Lower leg skin (tissue), 4 donors: Measurements from ENCODE around the gene GPR61. TPM values are rescaled to one million over a fixed set of nuclear protein-coding genes. Genes with fewer than 3 reads are reported as not detected.
A peak's percentile ranks its signal among the peaks of the same experiment; 100 is the strongest.

Source experiments
- DNase-seq, 2 donors: peaks; one replicate each; pipeline ENCODE4 v3.0.0-alpha.2; 2019; ENCODE audit warnings: low spot score in 2 of 2
- H3K4me3 ChIP-seq: fragments of 200-600 bp; sonication (generic); 2 replicates; pipeline ENCODE4 v1.5.1; 2017; ENCODE audit warnings: mild to moderate bottlenecking, low read depth; ENCODE audit not compliant: poor library complexity, severe bottlenecking
- CTCF ChIP-seq, 3 donors: fragments of 450-650 bp; IDR thresholded peaks; one replicate each; pipeline ENCODE4 v1.5.1; 2016; ENCODE audit warnings: antibody characterized with exemption in 3 of 3, mild to moderate bottlenecking in 3 of 3, moderate library complexity in 2 of 3
- POLR2A ChIP-seq, 2 donors: fragments of 450-650 bp; IDR thresholded peaks; one replicate each; pipeline ENCODE4 v1.6.1; 2016 to 2017; ENCODE audit warnings: antibody characterized with exemption in 2 of 2, mild to moderate bottlenecking in 1 of 2, moderate library complexity in 1 of 2
- WGBS, 2 donors: methylation state at CpG; one replicate each; pipeline ENCODE4 v1.1.5; 2018; 5-methylcytosine and 5-hydroxymethylcytosine counted together
- intact Hi-C: fragments of 100-400 bp; cut with DNase I; formaldehyde crosslinking; loops from one replicate; pipeline ENCODE4 v1.15.0; 2023; ENCODE audit warnings: low total_unique reads
- total RNA-seq, 4 donors: library from RNA; depleted of rRNA; stranded (reverse); fragments of >200 nt; gene quantifications; one replicate each; pipeline ENCODE4 v1.1.0, GENCODE V29; 2016

The GPR61 gene
- total RNA-seq, 4 donors from 2014 or later, result 1.0 TPM; not detected in 3

GRCh38 chr1:109547463-109548320, 8.0 kb downstream of the GPR61 start:
- no peak for TF ChIP-seq CTCF (IDR thresholded peaks at IDR 0.05)
- TF ChIP-seq POLR2A (IDR thresholded peaks at IDR 0.05), result no peak
- 8 to 9% methylated on average over 22 of the region's 22 CpGs for WGBS, 2 donors
- intact Hi-C loops, result loop anchor here (5.0 to 10.0 kb wide), 3 partner anchors 77 to 437 kb away; partner anchors contain the start of gene AHCYL1
- peak overlapping the region; percentile 83 for H3K4me3 ChIP-seq
- DNase-seq, result no peak

DNA sequence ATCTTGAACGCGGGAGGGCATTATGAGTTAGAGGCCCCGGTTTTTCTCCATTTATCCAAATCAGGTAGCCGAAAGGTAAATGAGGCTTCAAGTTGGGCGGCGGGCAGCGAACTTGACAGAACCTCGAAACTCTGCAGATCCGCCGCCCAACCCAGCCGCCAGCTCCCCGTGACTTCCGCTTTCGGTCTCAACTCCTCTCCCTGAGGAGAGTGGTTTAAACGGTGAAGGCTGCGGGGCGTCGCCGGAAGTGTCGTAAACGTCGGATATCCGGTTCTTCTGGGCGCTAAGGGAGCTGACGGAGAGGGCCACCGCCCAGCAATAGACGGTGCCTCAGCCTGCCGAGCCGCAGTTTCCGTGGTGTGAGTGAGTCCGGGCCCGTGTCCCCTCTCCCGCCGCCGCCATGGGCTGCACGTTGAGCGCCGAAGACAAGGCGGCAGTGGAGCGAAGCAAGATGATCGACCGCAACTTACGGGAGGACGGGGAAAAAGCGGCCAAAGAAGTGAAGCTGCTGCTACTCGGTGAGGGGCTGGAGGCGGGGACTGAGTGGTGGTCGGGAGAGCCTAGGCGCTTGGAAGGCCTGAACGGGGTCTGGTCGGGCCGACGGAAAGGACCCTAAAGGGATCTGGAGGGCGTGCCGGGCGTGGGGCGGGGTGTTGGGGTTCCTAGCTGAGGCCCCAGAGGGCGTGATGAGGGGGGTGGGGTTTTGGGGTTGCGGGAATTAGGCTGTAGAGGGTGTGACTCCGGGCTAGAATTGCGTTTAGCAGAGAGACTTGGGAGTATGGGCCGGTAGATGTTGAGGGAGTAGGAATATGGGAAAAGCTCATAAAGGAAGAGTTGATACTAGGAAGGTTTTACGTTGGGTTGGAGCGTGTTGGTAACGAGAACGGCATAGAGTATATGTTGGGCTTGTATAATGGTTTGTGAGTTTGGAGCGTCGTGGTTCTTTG, 8.9 kb downstream of the GPR61 start, which contains the start of gene GNAI3:
Gene GNAI3 (plus strand): TSS at position 295 of the 947 bp plus-strand sequence. CDS start 106 bp downstream, at position 401.
- DNase-seq, result peak; percentile 98 to 100
- TF ChIP-seq CTCF (IDR thresholded peaks at IDR 0.05) (no peak), POLR2A (IDR thresholded peaks at IDR 0.05) (peak in 1 of 2 donors; percentile 80)
- 0 to 1% methylated on average over 53 to 68 of the region's 68 CpGs for WGBS, 2 donors
- intact Hi-C loops, result loop anchor here (5.0 to 10.0 kb wide), 3 partner anchors 76 to 436 kb away; partner anchors contain the start of gene AHCYL1
- H3K4me3 ChIP-seq, result peak within 1 kb of the TSS; percentile 83

DNA sequence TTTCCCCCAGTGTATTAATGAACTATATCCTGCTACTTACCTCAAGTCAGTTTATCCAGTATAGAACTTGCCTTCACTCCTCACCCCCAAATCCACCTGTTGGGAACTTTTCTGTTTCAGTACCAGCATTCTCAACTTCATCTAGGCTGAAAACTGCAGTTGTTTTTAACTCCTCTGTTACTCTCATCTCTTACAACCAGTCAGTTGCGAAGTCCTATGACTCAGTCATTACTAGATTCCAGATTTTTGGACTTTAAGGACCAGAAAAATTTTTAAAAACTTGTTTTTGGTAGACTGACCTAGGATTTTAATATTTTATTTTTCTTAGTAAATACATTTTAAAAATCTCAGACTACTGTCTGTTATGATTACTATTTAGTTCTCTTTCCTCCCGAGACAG, 16.9 kb downstream of the GPR61 start:
- intact Hi-C loops, result no loop called here
- 72 to 85% methylated on average over 2 of the region's 2 CpGs for WGBS, 2 donors
- TF ChIP-seq POLR2A (IDR thresholded peaks at IDR 0.05) (no peak), CTCF (IDR thresholded peaks at IDR 0.05) (no peak)
- H3K4me3 ChIP-seq, result no peak overlapping the region
- DNase-seq, result no peak

GRCh38 chr1:109557520-109557919, 17.8 kb downstream of the GPR61 start:
- H3K4me3 ChIP-seq, result no peak overlapping the region
- DNase-seq, result no peak
- 97% methylated on average over 5 of the region's 5 CpGs for WGBS, 2 donors
- intact Hi-C loops, result no loop called here
- TF ChIP-seq CTCF (IDR thresholded peaks at IDR 0.05) (no peak), POLR2A (IDR thresholded peaks at IDR 0.05) (no peak)

DNA sequence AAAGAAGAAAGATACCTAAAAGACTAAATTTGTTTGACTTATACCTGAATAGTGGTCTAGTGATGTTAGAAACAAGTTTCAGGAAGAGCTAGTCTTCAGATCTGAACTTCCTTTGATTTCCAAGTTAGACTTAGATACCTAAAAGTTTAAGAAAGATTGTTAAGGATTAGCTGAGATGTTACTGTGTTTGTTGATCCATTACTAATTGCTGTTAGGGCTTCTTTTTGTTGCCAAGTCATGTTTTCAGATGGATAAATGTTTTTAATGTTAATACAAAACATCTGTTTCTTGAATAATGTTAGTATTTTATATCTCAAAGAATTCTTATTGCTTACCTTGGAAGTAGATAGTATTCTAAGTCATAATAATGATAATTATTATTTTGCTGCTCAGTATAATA, 20.3 kb downstream of the GPR61 start:
- no peak for DNase-seq
- TF ChIP-seq CTCF (IDR thresholded peaks at IDR 0.05) (no peak), POLR2A (IDR thresholded peaks at IDR 0.05) (no peak)
- intact Hi-C loops, result loop anchor here (10.0 kb wide), 1 partner anchor 55 kb away; the partner anchor contains the start of genes AMPD2 and GNAT2
- no peak overlapping the region for H3K4me3 ChIP-seq
